Loucy (cell line): ENCODE measurements around the gene LINC01488.

Experiments used
- H2AFZ ChIP-seq: fragments of 200-600 bp; sonication (generic); 2 replicates; pipeline ENCODE4 v1.6.0; 2016; ENCODE audit warnings: antibody characterized with exemption, mild to moderate bottlenecking, low read length, moderate library complexity
- H3F3A ChIP-seq: fragments of 200-600 bp; 2 replicates; pipeline ENCODE4 v1.6.0; 2016; ENCODE audit warnings: antibody characterized with exemption, low read depth, mild to moderate bottlenecking
- H3K27me3 ChIP-seq: fragments of 200-600 bp; sonication (generic); 2 replicates; pipeline ENCODE4 v1.6.1; 2014; ENCODE audit warnings: low read length, mild to moderate bottlenecking; ENCODE audit not compliant: insufficient read depth, poor library complexity, severe bottlenecking
- H3K36me3 ChIP-seq: fragments of 200-600 bp; sonication (generic); 2 replicates; pipeline ENCODE4 v1.6.1; 2016; ENCODE audit warnings: low read length; ENCODE audit not compliant: insufficient read depth
- H3K4me1 ChIP-seq: fragments of 200-600 bp; sonication (generic); 2 replicates; pipeline ENCODE4 v1.5.1; 2014; ENCODE audit warnings: low read length, mild to moderate bottlenecking; ENCODE audit not compliant: insufficient read depth, poor library complexity, severe bottlenecking
- H3K4me2 ChIP-seq: fragments of 200-600 bp; sonication (generic); 2 replicates; pipeline ENCODE4 v1.6.0; 2014; ENCODE audit warnings: antibody characterized with exemption, low read length, low read depth, mild to moderate bottlenecking; ENCODE audit not compliant: poor library complexity, severe bottlenecking
- H3K4me3 ChIP-seq: fragments of 200-600 bp; sonication (generic); 2 replicates; pipeline ENCODE4 v1.5.1; 2014; ENCODE audit warnings: low read length, mild to moderate bottlenecking, mixed read lengths; ENCODE audit not compliant: poor library complexity, severe bottlenecking
- H3K79me2 ChIP-seq: fragments of 200-600 bp; sonication (generic); 2 replicates; pipeline ENCODE4 v1.6.1; 2014; ENCODE audit warnings: low read length; ENCODE audit not compliant: insufficient read depth
- H3K9ac ChIP-seq: fragments of 200-600 bp; sonication (generic); 2 replicates; pipeline ENCODE4 v1.6.0; 2014; ENCODE audit warnings: mild to moderate bottlenecking, low read depth, low read length, moderate library complexity; ENCODE audit not compliant: poor library complexity, severe bottlenecking
- H3K9me2 ChIP-seq: fragments of 200-600 bp; sonication (generic); replicated peaks from 2 replicates; pipeline ENCODE4 v1.6.1; 2016; ENCODE audit warnings: low read depth, low read length, mixed read lengths
- H3K9me3 ChIP-seq: fragments of 200-600 bp; sonication (generic); 2 replicates; pipeline ENCODE4 v1.6.1; 2014; ENCODE audit warnings: mild to moderate bottlenecking, antibody characterized with exemption, low read length, low read depth; ENCODE audit not compliant: insufficient read depth
- H4K20me1 ChIP-seq: fragments of 200-600 bp; sonication (generic); 2 replicates; pipeline ENCODE4 v1.6.0; 2014; ENCODE audit warnings: antibody characterized with exemption, low read length, mild to moderate bottlenecking; ENCODE audit not compliant: insufficient read depth, poor library complexity, severe bottlenecking
- EZH2phosphoT487 ChIP-seq: fragments of 200-600 bp; IDR thresholded peaks from 2 replicates; pipeline ENCODE4 v1.6.1; 2018; ENCODE audit warnings: antibody characterized with exemption, mild to moderate bottlenecking, moderate library complexity, borderline replicate concordance
- TF ChIP-seq, protein P1 (sequence below): fragments of 200-600 bp; sonication (generic); conservative IDR thresholded peaks from 2 replicates; pipeline ENCODE4 v1.5.1; 2014; ENCODE audit warnings: mild to moderate bottlenecking, antibody characterized with exemption, low read length

LINC01488 gene

GRCh38 chr11:69439127-69439526 lies 42.3 kb upstream of the LINC01488 start:
- H4K20me1 ChIP-seq: no peaks in the 10 kb centered on the region
- H2AFZ ChIP-seq: no peak overlapping the region
- no peak overlapping the region for H3K4me2 ChIP-seq
- H3K9me2 ChIP-seq: no peaks in the 10 kb centered on the region
- no peaks in the 10 kb centered on the region for H3F3A ChIP-seq
- no peaks in the 10 kb centered on the region for H3K27me3 ChIP-seq
- no peaks in the 10 kb centered on the region for H3K79me2 ChIP-seq
- H3K36me3 ChIP-seq: no peaks in the 10 kb centered on the region
- no peak for TF ChIP-seq EZH2phosphoT487
- TF ChIP-seq, protein P1, sequence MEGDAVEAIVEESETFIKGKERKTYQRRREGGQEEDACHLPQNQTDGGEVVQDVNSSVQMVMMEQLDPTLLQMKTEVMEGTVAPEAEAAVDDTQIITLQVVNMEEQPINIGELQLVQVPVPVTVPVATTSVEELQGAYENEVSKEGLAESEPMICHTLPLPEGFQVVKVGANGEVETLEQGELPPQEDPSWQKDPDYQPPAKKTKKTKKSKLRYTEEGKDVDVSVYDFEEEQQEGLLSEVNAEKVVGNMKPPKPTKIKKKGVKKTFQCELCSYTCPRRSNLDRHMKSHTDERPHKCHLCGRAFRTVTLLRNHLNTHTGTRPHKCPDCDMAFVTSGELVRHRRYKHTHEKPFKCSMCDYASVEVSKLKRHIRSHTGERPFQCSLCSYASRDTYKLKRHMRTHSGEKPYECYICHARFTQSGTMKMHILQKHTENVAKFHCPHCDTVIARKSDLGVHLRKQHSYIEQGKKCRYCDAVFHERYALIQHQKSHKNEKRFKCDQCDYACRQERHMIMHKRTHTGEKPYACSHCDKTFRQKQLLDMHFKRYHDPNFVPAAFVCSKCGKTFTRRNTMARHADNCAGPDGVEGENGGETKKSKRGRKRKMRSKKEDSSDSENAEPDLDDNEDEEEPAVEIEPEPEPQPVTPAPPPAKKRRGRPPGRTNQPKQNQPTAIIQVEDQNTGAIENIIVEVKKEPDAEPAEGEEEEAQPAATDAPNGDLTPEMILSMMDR: no peak
- H3K4me3 ChIP-seq: no peak overlapping the region
- H3K9me3 ChIP-seq: no peaks in the 10 kb centered on the region
- H3K4me1 ChIP-seq: peaks cover 14% of the 10 kb centered on the region
- H3K9ac ChIP-seq: no peak overlapping the region

- TF ChIP-seq, protein P1: no peak
- TF ChIP-seq EZH2phosphoT487: no peak
- Histone ChIP-seq H3F3A (no peaks in the 10 kb centered on the region), H3K79me2 (no peaks in the 10 kb centered on the region), H3K4me3 (no peak overlapping the region), H3K9ac (no peak overlapping the region), H3K36me3 (no peaks in the 10 kb centered on the region), H3K4me1 (peaks cover 14% of the 10 kb centered on the region), H4K20me1 (no peaks in the 10 kb centered on the region), H3K9me3 (no peaks in the 10 kb centered on the region), H3K27me3 (no peaks in the 10 kb centered on the region), H3K4me2 (no peak overlapping the region), H2AFZ (no peak overlapping the region), H3K9me2 (no peaks in the 10 kb centered on the region)
Observed at GRCh38 chr11:69439651-69440464, 41.6 kb upstream of the LINC01488 start.

GRCh38 chr11:69440876-69441275 lies 40.6 kb upstream of the LINC01488 start:
- no peak overlapping the region for H2AFZ ChIP-seq
- no peak overlapping the region for H3K4me2 ChIP-seq
- H3K4me3 ChIP-seq: no peak overlapping the region
- H3F3A ChIP-seq: no peaks in the 10 kb centered on the region
- H3K4me1 ChIP-seq: peaks cover 14% of the 10 kb centered on the region
- no peaks in the 10 kb centered on the region for H4K20me1 ChIP-seq
- no peak overlapping the region for H3K9ac ChIP-seq
- H3K9me3 ChIP-seq: no peaks in the 10 kb centered on the region
- no peaks in the 10 kb centered on the region for H3K36me3 ChIP-seq
- no peaks in the 10 kb centered on the region for H3K79me2 ChIP-seq
- H3K9me2 ChIP-seq: no peaks in the 10 kb centered on the region
- H3K27me3 ChIP-seq: no peaks in the 10 kb centered on the region
- TF ChIP-seq, protein P1: no peak
- no peak for TF ChIP-seq EZH2phosphoT487
